Vagina (tissue), 2 donors: ENCODE data around the gene WDR1.

Experiments
- CTCF ChIP-seq, 3 experiments: fragments of 450-650 bp in 2 of 3; fragments of 200-600 bp in 1 of 3; sonication (generic) in 1 of 3; IDR thresholded peaks; one replicate each; pipeline ENCODE4 v1.5.1; 2017 to 2019; ENCODE audit warnings: antibody characterized with exemption in 3 of 3, mild to moderate bottlenecking in 2 of 3, moderate library complexity in 2 of 3
- POLR2A ChIP-seq, 2 donors: fragments of 450-650 bp; IDR thresholded peaks; one replicate each; pipeline ENCODE4 v1.6.1; 2017; ENCODE audit warnings: antibody characterized with exemption in 2 of 2, mild to moderate bottlenecking in 2 of 2, moderate library complexity in 2 of 2
- POLR2AphosphoS5 ChIP-seq, 2 donors: sonication (generic); formaldehyde crosslinking; IDR thresholded peaks; one replicate each; pipeline ENCODE4 v1.9.0; 2017; ENCODE audit warnings: antibody characterized with exemption in 2 of 2, mild to moderate bottlenecking in 2 of 2, low read depth in 1 of 2; ENCODE audit not compliant: insufficient read depth in 1 of 2

DNA sequence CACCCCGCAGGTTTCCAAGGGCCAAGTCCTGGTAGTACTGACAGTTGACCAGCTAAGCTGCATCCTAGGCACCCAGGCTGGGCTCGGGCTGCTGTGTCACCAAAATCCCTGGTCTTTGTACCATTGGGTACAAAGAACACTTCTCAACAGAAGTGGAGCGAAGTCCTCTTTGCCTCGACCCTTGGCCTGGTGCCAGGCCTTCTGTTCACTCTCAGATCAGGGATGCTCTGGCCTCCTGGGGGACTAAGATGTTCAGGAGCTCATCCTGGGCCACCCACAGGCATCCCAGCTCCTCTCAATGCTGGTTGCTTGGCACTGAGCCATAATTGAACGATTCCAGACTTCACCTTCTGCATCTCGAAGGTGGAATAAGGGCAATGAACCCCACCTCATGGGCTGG lies 81.5 kb downstream of the WDR1 start:
- no peak for TF ChIP-seq POLR2AphosphoS5 (IDR thresholded peaks at IDR 0.05; ENCODE audit: insufficient read depth in 1 of 2, low read depth in 1 of 2)
- no peak for TF ChIP-seq CTCF (IDR thresholded peaks at IDR 0.05)
- no peak for TF ChIP-seq POLR2A (IDR thresholded peaks at IDR 0.05)
